ENCODE measurements around the gene GRB2. TPM values are rescaled to one million over a fixed set of nuclear protein-coding genes. Genes with fewer than 3 reads are reported as not detected.
"Not testable (repeated sequence)": the region's sequence is repeated elsewhere in the genome, so short reads cannot be mapped to it uniquely, and the experiment has no call there.

Gene GRB2
- total RNA-seq, 1 experiment from 2014 or later: 118 TPM

DNA sequence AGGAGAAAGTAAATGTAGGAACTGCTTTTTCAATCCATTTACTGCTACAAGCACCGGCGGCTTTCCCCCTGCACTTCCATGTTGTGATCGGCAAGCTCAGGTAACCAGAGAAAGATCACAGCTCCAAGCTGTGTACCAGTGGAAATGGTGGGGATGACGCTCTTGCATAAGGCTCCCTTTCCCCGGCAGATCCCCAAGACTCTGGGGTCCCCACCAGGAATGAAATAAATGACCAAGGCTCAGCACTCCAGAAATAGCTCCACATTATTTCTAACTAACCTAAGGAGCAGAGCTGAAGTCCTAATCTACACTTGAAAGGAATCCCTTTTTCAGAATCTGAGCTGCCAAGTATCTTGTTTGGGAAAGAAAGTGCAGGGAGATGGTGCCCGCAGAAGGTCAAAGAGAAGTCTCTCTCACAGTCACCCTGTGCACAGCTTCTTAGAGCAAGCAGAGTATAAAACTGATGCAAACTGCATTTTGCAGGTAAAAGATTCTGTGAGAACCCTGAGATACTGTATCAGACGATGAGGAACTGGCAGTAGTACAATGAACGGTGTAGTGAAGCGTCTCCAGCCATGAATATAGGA lies 11.1 kb downstream of the GRB2 start:
- in situ Hi-C loops (cut with HindIII; ENCODE audit: low pct_unique_long_range_greater_than_20kb, low sequenced_read_pairs): no loop called here
- no peak for DNase-seq (ENCODE audit: low read depth)

DNA sequence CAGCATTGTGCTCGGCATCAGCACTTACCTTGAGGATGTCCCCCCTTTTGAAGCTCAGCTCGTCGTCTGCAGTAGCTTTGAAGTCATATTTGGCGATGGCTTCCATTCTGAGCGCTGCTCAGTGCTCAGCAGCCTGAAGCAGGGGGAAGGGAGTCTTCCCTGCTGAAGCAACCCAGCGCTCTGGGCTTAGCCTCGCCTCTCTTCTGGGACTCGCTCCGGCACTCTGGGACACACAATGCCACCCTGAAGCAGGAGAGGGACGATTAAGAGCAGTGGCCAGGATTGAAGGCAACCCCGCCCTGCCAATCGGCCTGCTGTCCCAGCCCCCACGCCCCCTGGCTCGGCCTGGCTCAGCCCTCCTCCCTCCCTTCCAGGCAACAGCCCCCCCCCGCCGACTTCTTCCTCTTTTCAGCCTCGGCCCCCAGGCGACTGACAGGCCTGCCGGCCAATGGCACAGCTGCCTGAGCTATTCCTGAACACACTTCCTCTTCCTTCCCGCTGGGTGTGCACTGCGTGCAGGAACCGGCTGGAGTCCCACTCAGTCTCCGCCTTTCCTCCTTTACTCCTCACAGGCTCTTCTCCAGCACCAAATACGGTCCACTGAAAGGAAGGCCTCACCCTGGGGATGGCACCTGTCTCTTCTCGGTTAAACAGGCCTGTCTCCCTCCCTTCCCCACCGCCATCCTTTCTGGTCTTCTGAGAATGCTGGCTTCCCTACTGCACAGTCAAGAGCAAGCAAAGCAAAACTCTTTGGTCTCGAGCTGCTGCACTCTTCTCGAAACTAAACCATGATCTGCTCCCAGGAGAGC lies 11.8 kb downstream of the GRB2 start:
- peak; percentile 97 for DNase-seq (ENCODE audit: low read depth)
- in situ Hi-C loops (cut with HindIII; ENCODE audit: low pct_unique_long_range_greater_than_20kb, low sequenced_read_pairs): no loop called here

DNA sequence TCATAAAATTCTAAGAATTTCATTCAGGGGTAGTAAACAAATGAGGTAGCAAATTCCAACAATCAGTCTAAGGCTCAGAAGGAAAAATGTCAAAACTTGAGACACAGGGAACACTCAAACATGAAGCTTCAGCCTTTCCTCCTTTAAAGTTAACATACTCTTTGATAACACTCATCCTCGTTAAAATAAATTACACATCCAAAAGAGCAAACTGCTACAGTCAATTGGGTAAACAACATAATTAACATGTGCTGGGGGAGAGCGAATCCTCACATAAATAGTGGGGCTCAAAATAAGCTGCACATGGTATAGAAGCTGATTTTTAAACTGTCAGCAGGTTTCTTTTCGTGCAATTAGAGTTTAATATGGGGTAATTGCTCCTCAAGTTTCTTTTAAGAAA lies 12.9 kb downstream of the GRB2 start:
- in situ Hi-C loops (cut with HindIII; ENCODE audit: low pct_unique_long_range_greater_than_20kb, low sequenced_read_pairs): no loop called here
- DNase-seq (ENCODE audit: low read depth): no peak

- in situ Hi-C loops (cut with HindIII; ENCODE audit: low pct_unique_long_range_greater_than_20kb, low sequenced_read_pairs): no loop called here
- DNase-seq (ENCODE audit: low read depth): no peak
Measured at GRCh38 chr17:75390982-75391381, 14.5 kb downstream of the GRB2 start.

- no peak for DNase-seq (ENCODE audit: low read depth)
- in situ Hi-C loops (cut with HindIII; ENCODE audit: low pct_unique_long_range_greater_than_20kb, low sequenced_read_pairs): no loop called here
Measured at GRCh38 chr17:75388476-75389030, 16.9 kb downstream of the GRB2 start.

DNA sequence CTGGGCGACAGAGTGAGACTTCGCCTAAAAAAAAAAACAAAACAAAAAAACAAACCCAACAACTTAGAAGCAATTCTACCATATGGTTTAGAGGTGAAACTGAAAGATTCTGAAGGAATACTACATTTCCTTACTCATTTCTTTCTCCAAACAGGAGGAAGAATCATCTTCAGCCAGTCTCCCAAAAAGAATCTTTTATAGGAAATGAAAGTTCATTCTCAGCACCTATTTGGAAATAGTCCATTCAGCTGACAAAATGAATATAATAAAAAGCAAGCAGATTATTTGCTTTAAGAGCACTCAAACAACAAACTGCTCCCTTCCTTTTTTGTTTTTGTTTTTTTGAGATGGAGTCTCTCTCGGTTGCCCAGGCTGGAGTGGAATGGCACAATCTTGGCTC lies 17.7 kb downstream of the GRB2 start:
- no peak for DNase-seq (ENCODE audit: low read depth)
- in situ Hi-C loops (cut with HindIII; ENCODE audit: low pct_unique_long_range_greater_than_20kb, low sequenced_read_pairs): no loop called here

DNA sequence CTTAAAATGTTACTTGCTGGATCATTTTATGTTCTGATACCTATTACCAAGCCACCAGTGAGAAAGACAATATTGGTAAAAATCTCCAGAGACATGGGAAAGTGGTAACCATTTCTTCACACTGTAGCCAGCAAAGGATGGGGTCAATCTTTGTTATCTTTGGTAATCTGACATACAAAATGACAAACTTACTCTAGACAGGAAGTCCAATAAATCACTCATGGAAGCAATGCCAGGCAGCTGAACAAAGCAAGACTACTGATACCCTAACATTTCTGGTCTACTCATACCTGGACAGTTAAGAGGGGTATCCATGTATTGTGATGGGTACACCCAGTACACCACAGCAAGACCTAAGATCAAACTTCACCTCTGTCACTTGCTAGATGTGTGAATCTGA lies 19.0 kb downstream of the GRB2 start:
- DNase-seq (ENCODE audit: low read depth): no peak
- in situ Hi-C loops (cut with HindIII; ENCODE audit: low pct_unique_long_range_greater_than_20kb, low sequenced_read_pairs): no loop called here

DNA sequence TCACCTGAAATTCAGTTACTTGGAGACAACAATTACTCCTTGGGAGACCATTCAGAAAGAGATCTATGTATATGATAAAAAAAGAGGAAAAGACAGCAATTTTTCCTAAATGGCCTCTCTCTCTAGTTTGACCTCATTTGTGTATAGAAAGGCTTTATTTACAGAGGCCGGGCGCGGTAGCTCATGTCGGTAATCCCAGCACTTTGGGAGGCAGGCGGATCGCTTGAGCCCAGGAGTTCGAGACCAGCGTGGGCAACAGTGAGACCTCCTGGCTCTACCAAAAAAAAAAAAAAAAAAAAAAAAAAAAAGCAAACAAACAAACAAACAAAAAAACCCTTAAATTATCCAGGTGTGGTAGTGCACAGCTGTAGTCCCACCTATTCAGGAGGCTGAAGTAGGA lies 20.7 kb downstream of the GRB2 start:
- in situ Hi-C loops (cut with HindIII; ENCODE audit: low pct_unique_long_range_greater_than_20kb, low sequenced_read_pairs): no loop called here
- DNase-seq (ENCODE audit: low read depth): no peak

DNA sequence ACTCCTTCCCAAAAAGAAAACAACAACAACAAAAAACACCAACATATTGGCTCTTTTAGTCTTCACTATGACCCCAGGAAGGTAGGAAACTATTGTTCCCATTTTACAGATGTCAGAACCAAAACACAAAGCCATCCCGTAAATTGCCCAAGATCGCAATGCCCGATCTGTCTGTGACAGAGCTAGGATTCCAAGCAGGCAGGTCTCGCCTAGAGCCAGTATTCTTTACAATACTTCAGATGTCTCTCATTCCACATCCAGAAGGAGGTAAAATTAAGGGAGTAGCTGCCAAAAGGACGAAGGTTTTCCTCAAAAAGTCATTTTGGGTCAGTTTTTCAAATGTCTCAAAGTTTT lies 21.7 kb downstream of the GRB2 start:
- DNase-seq (ENCODE audit: low read depth): no peak
- in situ Hi-C loops (cut with HindIII; ENCODE audit: low pct_unique_long_range_greater_than_20kb, low sequenced_read_pairs): no loop called here

DNA sequence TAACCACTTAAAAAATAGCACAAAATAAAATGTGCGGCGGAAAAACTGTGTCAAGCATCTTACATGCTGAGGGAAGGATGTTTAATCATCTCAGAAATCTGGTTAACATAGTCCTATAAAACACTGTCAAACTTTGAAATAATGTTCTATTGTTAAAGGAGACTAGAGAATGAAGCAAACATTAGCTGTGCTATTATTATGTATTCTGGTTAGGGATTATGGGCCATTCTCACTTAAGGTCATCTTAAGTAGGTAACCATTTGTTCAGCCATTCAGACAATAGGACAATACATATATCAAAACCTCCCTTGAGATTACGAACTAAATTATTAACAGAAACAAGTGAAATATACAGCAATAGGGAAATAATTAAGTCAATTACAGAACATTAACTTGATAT lies 24.7 kb downstream of the GRB2 start:
- DNase-seq (ENCODE audit: low read depth): no peak
- in situ Hi-C loops (cut with HindIII; ENCODE audit: low pct_unique_long_range_greater_than_20kb, low sequenced_read_pairs): no loop called here

GRCh38 chr17:75380315-75380714 lies 25.2 kb downstream of the GRB2 start:
- in situ Hi-C loops (cut with HindIII; ENCODE audit: low pct_unique_long_range_greater_than_20kb, low sequenced_read_pairs): no loop called here

GRCh38 chr17:75379426-75379825 lies 26.1 kb downstream of the GRB2 start:
- in situ Hi-C loops (cut with HindIII; ENCODE audit: low pct_unique_long_range_greater_than_20kb, low sequenced_read_pairs); DNase-seq (ENCODE audit: low read depth): not testable (repeated sequence)

More at GRCh38 chr17:75380315-75380714, 25.2 kb downstream of the GRB2 start:
- no peak for DNase-seq (ENCODE audit: low read depth)

GRCh38 chr17:75373280-75373679 lies 32.2 kb downstream of the GRB2 start:
- in situ Hi-C loops (cut with HindIII; ENCODE audit: low pct_unique_long_range_greater_than_20kb, low sequenced_read_pairs): no loop called here

DNA sequence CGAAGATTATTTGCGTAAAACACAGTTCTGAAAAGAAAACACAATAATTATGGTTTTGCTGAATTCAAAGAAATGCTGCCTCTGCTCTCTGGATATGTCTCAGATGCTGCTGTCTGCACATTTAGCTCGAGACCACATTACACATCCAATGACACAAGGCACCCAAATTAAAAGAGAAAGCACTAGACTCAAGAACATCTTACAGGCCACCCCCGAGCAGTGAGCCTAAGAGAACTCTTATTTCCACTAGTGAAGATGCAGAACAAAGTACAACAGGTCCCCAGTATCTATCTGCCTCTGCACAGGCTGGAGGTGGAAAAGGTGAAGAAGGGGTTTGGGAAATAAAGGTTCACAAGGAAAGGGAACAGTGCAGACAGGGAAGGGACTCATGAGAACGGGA lies 33.5 kb downstream of the GRB2 start:
- in situ Hi-C loops (cut with HindIII; ENCODE audit: low pct_unique_long_range_greater_than_20kb, low sequenced_read_pairs): no loop called here
- no peak for DNase-seq (ENCODE audit: low read depth)

More at GRCh38 chr17:75373280-75373679, 32.2 kb downstream of the GRB2 start:
- no peak for DNase-seq (ENCODE audit: low read depth)

GRCh38 chr17:75371339-75371738 lies 34.1 kb downstream of the GRB2 start:
- in situ Hi-C loops (cut with HindIII; ENCODE audit: low pct_unique_long_range_greater_than_20kb, low sequenced_read_pairs): no loop called here
- DNase-seq (ENCODE audit: low read depth): no peak

GRCh38 chr17:75370286-75370915 lies 35.1 kb downstream of the GRB2 start:
- in situ Hi-C loops (cut with HindIII; ENCODE audit: low pct_unique_long_range_greater_than_20kb, low sequenced_read_pairs): no loop called here
- no peak for DNase-seq (ENCODE audit: low read depth)

GRCh38 chr17:75367838-75368789 lies 37.4 kb downstream of the GRB2 start:
- peak; percentile 61 for DNase-seq (ENCODE audit: low read depth)
- in situ Hi-C loops (cut with HindIII; ENCODE audit: low pct_unique_long_range_greater_than_20kb, low sequenced_read_pairs): not testable (repeated sequence)

- in situ Hi-C loops (cut with HindIII; ENCODE audit: low pct_unique_long_range_greater_than_20kb, low sequenced_read_pairs): no loop called here
- DNase-seq (ENCODE audit: low read depth): no peak
Measured at GRCh38 chr17:75367312-75367711, 38.2 kb downstream of the GRB2 start.

Measured in Caki2 (cell line).